ENCODE data around the gene PACRG.
"Not testable (repeated sequence)": the region's sequence is repeated elsewhere in the genome, so short reads cannot be mapped to it uniquely, and the experiment has no call there.

PACRG gene

DNA sequence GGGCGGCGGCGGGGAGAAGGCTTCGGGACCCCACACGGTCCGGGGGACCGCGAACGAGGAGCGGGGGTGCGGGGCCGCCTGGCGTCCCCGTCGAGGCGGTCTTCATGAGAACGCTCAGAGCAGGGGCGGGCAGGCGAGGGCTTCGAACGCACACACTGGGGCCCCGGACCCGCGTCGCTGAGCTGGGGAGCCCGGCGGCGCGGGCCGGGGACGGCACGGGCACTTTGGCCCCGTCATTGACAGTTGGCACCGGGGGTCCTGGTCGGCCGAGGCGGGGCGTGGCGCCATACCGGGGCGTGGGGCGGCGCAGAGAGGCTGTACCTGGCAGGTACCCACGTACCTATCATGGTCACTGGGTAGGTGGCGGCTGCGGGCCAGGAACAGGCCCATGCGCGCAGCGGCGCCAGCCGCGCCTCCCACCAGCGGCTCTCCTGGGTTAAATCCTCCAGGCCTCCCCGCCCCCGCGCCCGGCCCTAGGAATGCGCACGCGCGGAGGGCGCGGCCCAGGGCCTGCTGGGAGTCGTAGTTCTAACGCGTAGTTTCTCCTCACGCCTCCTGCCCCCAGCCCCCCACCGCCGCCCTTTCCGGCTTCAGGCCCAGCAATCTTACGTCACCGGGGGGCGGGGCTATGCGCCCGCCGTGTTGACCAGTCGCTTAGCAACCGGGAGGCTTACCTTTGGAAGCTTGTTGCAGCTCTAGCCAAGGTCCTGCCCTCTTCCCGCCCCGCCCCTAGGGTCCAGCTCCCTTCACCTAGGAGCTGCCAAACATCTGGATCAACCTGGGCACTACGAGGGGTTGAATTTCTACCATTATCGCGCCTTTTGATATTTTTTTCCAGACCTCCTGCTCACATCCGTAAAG, at the start of gene PACRG, which contains the start of gene PRKN:
Gene PACRG, plus strand, starts transcription at position 653 of the 861 bp plus-strand sequence.
Gene PRKN, minus strand, starts transcription at position 445 of the 861 bp plus-strand sequence.
- TF ChIP-seq, protein P1, sequence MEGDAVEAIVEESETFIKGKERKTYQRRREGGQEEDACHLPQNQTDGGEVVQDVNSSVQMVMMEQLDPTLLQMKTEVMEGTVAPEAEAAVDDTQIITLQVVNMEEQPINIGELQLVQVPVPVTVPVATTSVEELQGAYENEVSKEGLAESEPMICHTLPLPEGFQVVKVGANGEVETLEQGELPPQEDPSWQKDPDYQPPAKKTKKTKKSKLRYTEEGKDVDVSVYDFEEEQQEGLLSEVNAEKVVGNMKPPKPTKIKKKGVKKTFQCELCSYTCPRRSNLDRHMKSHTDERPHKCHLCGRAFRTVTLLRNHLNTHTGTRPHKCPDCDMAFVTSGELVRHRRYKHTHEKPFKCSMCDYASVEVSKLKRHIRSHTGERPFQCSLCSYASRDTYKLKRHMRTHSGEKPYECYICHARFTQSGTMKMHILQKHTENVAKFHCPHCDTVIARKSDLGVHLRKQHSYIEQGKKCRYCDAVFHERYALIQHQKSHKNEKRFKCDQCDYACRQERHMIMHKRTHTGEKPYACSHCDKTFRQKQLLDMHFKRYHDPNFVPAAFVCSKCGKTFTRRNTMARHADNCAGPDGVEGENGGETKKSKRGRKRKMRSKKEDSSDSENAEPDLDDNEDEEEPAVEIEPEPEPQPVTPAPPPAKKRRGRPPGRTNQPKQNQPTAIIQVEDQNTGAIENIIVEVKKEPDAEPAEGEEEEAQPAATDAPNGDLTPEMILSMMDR (conservative IDR thresholded peaks at IDR 0.05; ENCODE audit: low read depth, low read length) = no peak
- peak; percentile 98 for DNase-seq (ENCODE audit: low read depth)
- peak within 1 kb of the TSS; percentile 85 for H3K4me3 ChIP-seq (ENCODE audit: low read depth, low read length)

- H3K4me3 ChIP-seq (ENCODE audit: low read depth, low read length); DNase-seq (ENCODE audit: low read depth): not testable (repeated sequence)
Observed at GRCh38 chr6:162678896-162679295, 48.9 kb upstream of the PACRG start.

- DNase-seq (ENCODE audit: low read depth) = no peak
- TF ChIP-seq, protein P1 (conservative IDR thresholded peaks at IDR 0.05; ENCODE audit: low read depth, low read length) = no peak
- H3K4me3 ChIP-seq (ENCODE audit: low read depth, low read length) = no peak overlapping the region
Observed at GRCh38 chr6:162679681-162680080, 48.1 kb upstream of the PACRG start.

- no peak for DNase-seq (ENCODE audit: low read depth)
- TF ChIP-seq, protein P1 (conservative IDR thresholded peaks at IDR 0.05; ENCODE audit: low read depth, low read length) = no peak
- no peak overlapping the region for H3K4me3 ChIP-seq (ENCODE audit: low read depth, low read length)
Observed at GRCh38 chr6:162680367-162680766, 47.4 kb upstream of the PACRG start.

DNA sequence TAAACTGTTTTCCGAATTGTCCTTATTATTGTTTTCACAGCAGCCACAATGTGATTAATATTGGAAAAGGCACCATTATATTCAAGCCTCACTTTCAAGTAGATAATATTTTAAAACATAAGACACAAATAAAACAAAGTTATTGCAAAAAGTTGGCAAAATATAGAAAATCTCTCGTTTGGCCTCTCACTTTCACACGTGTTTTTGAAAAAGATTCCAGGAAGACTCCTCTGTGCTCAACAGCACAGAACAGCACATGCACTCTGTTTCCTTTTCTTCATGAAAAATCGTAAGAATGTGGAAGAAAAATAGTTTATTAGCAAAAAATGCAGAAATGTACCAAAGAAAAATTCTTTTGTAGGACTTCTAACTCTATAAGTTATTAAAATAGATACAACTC, 46.9 kb upstream of the PACRG start:
- TF ChIP-seq, protein P1 (conservative IDR thresholded peaks at IDR 0.05; ENCODE audit: low read depth, low read length) = no peak
- no peak for DNase-seq (ENCODE audit: low read depth)

DNA sequence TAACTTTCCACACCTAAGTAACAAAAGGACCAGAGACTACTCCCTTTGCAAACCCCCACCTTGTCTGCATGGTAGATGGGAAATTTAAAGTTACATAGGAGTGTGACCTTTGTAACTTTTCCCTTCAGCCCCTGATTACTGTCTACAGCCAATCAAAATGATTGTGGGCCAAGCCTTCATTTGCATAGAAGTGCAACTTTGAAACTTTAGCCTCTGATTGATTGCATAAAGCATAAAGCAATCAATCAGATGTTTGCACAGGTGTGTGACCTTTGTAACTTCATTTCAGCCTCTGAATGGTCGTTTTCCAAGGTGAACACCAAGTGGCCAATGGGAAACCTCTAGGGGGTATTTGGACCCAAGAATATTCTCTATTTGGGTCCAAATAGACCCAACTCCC, 46.3 kb upstream of the PACRG start:
- no peak overlapping the region for H3K4me3 ChIP-seq (ENCODE audit: low read depth, low read length)
- DNase-seq (ENCODE audit: low read depth) = no peak
- TF ChIP-seq, protein P1 (conservative IDR thresholded peaks at IDR 0.05; ENCODE audit: low read depth, low read length) = no peak

More for the DNA sequence above, 46.9 kb upstream of the PACRG start:
- no peak overlapping the region for H3K4me3 ChIP-seq (ENCODE audit: low read depth, low read length)

DNA sequence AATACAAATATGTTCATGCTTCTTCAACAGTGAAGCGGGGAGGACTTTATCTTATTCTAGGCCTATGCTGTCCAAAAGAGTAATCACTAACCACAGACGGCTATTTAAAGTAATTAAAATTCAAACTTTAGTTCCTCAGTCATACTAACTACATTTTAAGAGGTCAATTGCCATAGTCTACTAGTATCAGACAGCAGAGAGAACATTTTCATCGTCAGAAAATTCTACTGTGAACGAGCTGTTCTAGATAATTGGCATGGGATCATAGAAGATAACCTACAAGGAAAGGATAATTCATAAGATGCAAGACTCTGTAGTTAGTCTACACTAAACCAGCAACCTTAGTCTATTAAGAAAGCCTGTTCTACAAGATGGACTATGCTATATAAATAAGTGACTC, 44.6 kb upstream of the PACRG start:
- no peak for DNase-seq (ENCODE audit: low read depth)
- H3K4me3 ChIP-seq (ENCODE audit: low read depth, low read length) = no peak overlapping the region
- TF ChIP-seq, protein P1 (conservative IDR thresholded peaks at IDR 0.05; ENCODE audit: low read depth, low read length) = no peak

Data from choroid plexus epithelial cell (primary cell).